Endothelial cell of coronary artery (primary cell): ENCODE results near the gene ICA1. TPM values are rescaled to one million over a fixed set of nuclear protein-coding genes. Genes with fewer than 3 reads are reported as not detected.

ENCODE experiments used
- total RNA-seq: library from RNA; depleted of rRNA; stranded (reverse); fragments of >200 nt; gene quantifications from 2 replicates; pipeline ENCODE4 v1.2.3, GENCODE V29; 2014

ICA1 gene
- 15.4 and 29.2 TPM in 2 replicates for total RNA-seq

GRCh38 chr7:8261711-8262695, at the start of gene ICA1:
Gene ICA1 (minus strand): TSS chr7:8262167. CDS start chr7:8235926, 26,241 bp downstream.

Other genes starting within 250 kb of the ICA1 start
- not detected in 2 replicates for gene NXPH1, start 171.4 kb upstream of the ICA1 start, total RNA-seq